Hematopoietic multipotent progenitor cell treated with erythropoietin and hydrocortisone succinate and interleukin-3 and kit ligand, for 15 days (in vitro differentiated cells): ENCODE data around the gene LRRC51.
"Not testable (repeated sequence)": the region's sequence is repeated elsewhere in the genome, so short reads cannot be mapped to it uniquely, and the experiment has no call there.

Experiments used
- DNase-seq: peaks from one replicate; pipeline ENCODE4 v3.0.0-alpha.2; 2015; ENCODE audit warnings: low spot score

The LRRC51 gene

GRCh38 chr11:72111300-72112142 lies 30.9 kb downstream of the LRRC51 start:
- DNase-seq: no peak

DNA sequence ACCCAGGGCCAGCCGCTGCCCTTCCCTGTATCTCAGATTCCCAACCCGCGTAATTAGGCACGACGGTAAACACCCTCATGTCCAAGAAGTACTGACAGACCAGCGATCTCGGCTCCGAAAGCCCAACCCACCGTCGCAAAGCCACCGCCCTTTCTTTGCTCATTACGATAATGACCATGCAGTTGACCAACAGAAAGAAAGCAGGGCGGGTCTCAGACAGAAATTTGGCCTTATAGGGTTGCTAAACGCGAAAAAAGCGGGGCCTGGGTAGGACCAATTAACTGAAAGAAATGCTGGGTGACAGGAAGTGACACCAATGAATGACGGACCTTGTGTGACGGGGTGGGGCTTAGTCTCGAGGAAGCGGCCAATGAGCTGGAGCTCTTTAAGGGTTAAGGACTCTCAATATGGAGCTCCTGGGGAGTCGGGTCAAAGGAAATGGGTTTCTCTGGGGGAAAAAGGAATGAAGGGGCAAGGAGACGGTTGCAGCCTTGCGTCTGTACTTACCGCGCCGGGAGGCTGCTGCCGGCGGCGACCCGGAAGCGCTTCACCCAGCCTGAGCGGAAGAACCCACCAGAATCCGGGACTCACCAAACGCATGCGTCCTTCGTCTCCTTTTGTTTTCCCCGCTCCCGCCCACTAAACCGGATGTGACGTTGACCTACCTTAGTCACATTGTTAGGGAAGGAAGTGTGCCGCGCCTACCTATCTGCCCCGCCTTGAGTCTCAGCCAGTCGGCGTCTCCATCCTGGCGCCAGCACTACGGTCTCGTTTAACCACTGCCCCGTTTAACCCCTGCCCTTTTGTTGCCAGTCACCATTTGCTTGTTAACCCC lies 31.7 kb downstream of the LRRC51 start, which contains the start of gene ANAPC15:
ANAPC15 (minus strand) TSS at position 553 of the 835 bp plus-strand sequence. CDS start 1,419 bp downstream, outside the sequence.
- DNase-seq: peak; percentile 99

DNA sequence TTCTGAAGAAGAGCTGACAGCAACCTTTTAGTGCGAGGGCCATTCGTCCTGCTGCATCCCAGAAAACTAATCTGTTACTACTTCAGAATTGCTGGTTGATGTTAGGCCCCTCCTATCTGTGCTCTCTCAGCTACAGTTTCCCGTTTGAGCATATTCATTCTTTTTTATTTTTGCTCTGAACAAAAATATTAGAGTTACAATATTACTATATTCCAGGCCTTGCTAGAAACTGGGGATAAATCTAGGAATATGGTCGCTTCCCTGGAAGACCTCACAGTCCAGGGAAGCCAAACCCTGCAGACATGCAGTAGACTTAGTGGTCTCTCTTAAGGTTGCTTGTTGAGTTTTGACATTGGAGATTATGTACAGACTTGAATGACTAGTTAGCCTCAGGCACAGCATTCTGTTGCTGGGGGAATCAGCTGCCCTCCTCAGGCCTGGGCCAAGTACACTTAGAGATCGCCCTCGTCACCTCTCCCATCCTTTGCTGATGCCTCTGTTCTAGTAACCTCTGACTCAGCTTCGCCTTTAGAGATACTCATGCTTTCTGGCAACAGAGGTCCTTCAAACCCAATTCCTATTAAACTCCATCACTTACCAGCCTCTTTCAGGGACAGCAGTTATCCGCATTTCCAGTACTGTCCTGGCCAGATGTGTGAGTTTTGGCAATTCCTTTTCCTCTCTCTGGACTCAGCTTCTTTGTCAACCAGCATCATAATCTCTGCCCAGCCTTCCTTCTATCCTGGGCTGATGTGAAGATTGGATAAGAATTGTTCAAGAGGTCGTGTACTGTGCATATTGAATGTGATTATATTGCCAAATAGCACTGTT lies 32.5 kb downstream of the LRRC51 start:
- DNase-seq: no peak

GRCh38 chr11:72114570-72114969 lies 33.9 kb downstream of the LRRC51 start:
- no peak for DNase-seq

- DNase-seq: no peak
Observed at GRCh38 chr11:72116019-72116755, 35.5 kb downstream of the LRRC51 start.

- no peak for DNase-seq
Observed at GRCh38 chr11:72119198-72119597, 38.5 kb downstream of the LRRC51 start.

DNA sequence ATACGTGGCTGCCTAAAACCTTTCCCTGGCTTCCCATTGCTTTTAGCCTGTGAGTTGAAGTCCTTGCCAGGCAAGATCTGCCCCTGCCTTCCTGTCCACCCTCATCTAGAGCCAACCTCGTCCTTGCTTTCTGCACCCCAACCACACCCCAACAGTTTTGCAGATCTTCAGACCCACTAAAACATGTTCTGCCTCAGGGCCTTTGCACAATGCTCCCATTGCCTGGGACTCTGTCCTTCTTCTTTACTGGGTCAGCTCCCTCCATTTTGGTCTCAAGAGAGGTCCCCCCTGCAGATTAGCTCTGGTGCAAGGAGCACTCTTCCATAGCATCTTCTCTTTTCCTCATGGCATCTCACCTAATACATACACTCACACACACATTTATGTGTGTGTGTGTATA lies 40.3 kb downstream of the LRRC51 start:
- DNase-seq: no peak

DNA sequence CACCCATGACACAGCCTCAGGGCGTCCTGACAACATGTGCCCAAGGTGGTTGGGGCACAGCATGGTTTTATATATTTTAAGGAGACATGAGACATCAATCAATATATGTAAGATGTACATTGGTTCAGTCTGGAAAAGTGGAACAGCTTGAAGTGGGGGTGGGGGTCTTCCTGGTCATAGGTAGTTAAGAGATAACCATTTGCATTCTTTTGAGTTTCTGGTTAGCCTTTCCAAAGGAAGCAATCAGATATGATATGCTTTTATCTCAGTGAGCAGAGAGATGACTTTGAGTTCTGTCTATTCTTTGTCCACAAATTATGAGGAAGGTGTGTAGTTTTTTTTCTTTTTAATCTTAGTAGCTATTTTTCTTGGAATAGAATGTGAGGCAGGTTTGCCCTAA lies 42.0 kb downstream of the LRRC51 start:
- DNase-seq: no peak

- DNase-seq: no peak
Observed at GRCh38 chr11:72123117-72123653, 42.5 kb downstream of the LRRC51 start.

DNA sequence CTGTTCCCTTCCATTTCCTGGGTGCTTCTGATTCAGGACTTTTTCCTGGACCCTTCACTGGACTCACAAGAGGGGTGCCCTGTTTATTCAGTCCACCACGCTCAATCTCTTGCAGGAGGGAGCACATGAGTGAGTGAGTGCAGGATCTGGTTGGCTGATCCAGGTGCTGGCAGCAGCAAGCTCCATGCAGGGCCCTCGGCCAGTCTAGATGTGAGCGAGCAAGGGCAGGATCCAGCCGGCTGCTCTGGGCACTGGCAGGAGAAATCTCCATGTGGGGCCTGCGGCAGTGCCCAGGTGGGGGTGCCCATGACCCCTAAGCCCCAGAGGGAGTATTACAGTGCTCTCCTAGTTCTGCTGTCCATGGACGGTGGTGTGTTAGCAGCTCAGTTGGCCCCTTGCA lies 43.4 kb downstream of the LRRC51 start:
- no peak for DNase-seq

DNA sequence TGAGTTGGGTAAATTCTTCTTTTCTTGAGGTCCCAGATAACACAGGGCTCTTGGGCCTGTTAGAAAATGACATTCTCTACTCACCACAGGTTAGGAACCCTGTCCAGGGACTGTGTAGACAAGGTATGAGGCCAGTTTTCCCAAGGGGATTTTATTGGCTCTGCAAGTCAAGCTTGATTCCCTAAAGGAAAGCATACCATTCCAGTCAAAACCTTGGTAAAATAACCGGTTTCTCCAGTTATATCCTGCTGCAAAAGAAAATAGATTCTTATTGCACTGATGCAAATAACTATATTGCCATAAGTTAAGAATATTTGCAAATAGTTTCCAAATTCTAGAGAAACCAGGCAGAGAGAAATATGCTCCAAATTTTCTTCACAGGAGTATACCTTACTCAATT lies 45.3 kb downstream of the LRRC51 start:
- no peak for DNase-seq

- no peak for DNase-seq
Observed at GRCh38 chr11:72127923-72128322, 47.3 kb downstream of the LRRC51 start.

DNA sequence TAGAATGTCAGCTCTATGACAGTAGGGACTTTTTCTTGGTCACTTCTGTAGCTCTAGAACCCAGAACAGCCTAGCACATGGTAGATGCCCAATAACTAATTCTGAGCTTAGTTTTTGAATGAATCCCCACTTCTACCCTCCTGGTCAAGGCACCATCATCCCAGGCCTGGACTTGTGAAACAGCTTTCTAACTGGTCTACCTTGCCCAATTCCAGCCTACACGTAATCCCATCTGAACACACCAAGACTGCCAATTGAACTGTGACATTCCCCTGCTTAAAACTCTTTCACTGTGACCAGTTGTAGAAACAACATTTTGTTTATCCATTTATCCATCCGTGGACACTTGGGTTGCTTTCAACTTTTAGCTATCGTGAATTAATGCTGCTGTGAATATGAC lies 48.7 kb downstream of the LRRC51 start:
- DNase-seq: no peak

DNA sequence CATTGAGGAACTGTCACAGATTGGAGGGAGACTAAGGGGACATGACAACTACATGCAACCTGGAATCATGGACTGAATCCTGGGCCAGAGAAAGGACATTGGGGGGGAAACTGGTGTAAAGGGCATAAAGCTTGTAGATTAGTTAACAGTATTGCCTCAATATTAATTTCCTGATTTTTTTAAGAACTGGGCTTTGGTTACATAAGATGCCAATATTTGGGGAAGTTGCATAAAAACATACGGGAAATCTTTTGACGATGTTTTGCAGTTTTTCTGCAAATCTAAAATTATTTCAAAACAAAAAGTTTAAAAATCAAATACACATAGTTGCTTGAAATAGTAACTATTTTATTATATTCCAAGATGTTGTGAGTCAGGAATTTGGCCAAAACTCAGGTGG lies 52.0 kb downstream of the LRRC51 start:
- no peak for DNase-seq

GRCh38 chr11:72135473-72135872 lies 54.8 kb downstream of the LRRC51 start, which contains the start of gene FOLR3:
Gene FOLR3 (plus strand): TSS chr11:72135725. CDS start chr11:72135953, 228 bp downstream.
- DNase-seq: not testable (repeated sequence)

- DNase-seq: no peak
Observed at GRCh38 chr11:72135891-72136683, 55.4 kb downstream of the LRRC51 start.

DNA sequence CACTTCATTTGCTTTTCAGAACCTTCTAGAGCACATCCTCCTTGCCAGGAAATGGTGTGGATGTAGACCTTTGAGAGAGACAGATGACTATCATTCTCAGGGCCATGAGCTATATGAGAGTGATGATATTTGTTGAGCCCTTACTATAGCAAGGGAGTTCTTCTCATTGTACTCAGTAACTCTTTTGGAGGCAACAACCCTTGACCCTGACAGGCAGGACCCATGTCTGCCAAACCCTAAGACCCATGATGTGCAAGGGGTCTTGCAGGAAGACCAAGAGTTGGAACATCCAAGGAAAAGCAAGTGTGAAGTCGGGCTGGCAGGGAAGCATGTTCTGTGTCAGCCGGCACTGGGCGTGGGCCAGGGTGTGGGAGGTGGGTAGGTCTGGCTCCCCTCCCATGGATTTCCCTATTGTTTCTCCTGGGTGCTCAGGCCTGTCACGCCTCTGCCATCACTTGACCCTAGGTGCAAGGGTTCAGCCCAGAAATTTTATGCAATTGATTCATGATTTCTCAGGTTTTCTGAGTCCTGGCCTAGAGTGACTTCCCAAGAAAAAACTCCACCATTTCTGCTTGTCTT lies 56.1 kb downstream of the LRRC51 start:
- no peak for DNase-seq

DNA sequence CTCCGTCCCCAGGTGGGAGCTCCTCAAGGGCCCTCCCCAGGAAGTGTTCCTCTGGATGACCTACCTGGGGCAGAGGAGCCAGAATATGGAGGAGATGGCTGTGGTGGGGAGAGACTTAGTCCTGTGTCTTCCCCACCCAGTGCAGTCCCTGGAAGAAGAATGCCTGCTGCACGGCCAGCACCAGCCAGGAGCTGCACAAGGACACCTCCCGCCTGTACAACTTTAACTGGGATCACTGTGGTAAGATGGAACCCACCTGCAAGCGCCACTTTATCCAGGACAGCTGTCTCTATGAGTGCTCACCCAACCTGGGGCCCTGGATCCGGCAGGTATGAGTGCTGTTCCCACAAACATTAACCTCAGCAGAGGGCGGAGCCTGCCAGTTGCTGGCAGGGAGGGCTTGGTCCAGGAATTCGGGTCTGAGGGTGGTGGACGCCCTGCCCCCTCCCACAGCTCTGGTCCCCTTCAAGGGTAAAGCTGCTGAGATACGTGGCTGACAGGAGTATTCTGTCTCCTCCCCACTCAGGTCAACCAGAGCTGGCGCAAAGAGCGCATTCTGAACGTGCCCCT lies 58.3 kb downstream of the LRRC51 start:
- DNase-seq: no peak

GRCh38 chr11:72139500-72139899 lies 58.9 kb downstream of the LRRC51 start:
- no peak for DNase-seq
